ENCODE data around the gene UQCR10.

Gene UQCR10

GRCh38 chr22:29798801-29799200, 31.6 kb downstream of the UQCR10 start:
- POLR2A ChIA-PET, result no interaction called here
- H3K9me3 ChIP-seq (ENCODE audit: control insufficient read depth, insufficient read depth, low read depth, low read length), result no peaks in the 10 kb centered on the region
- no peak overlapping the region for H3K4me3 ChIP-seq (ENCODE audit: low read depth, low read length)
- H3K36me3 ChIP-seq (ENCODE audit: control insufficient read depth in 2 of 2, insufficient read depth in 1 of 2, low read length in 2 of 2), result peaks cover 20 to 78% of the 10 kb centered on the region in 2 experiments; a peak in 2 of 3 replicates
- no peaks in the 10 kb centered on the region for H3K4me1 ChIP-seq (ENCODE audit: control insufficient read depth, insufficient read depth, low read length)
- CTCF ChIA-PET, result interaction anchor here (0.5 to 0.9 kb wide), 2 partner anchors 21 to 61 kb away, joined by 3 read pairs; no protein-coding TSS in a partner anchor
- no peak overlapping the region for H3K27ac ChIP-seq (ENCODE audit: extremely low read depth, low read depth, low read length)
- TF ChIP-seq ATF2 (tag by site-specific recombination; IDR thresholded peaks at IDR 0.05; ENCODE audit: low read depth), result no peak
- TF ChIP-seq ZNF324 (tag by site-specific recombination; IDR thresholded peaks at IDR 0.05), result no peak
- TF ChIP-seq ZNF555 (tag by site-specific recombination; conservative IDR thresholded peaks at IDR 0.05), result no peak

DNA sequence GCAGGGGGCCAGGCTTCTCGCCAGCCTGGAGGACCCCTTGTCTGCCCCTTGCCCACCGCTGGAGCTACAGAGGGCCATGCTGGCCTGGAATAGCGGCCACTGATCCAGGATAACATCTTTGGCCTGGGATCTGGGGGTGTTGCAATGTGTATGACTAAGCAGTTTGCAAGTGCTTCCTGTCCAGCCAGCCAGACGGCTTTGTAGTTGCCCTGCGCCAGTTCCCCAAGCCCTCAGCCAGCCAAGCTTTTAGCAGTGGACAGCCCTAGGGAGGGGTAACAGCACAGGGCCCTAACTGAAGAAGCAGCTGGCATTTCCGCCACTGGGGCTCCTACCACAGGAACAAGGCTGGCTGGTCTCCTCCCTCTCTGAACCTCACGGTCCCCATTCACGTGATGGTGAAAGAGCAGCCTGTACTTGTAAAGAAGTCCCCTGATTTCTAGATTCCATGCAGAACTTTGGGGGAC, 32.1 kb downstream of the UQCR10 start:
- Histone ChIP-seq H3K4me1 (ENCODE audit: control insufficient read depth, insufficient read depth, low read length) (no peaks in the 10 kb centered on the region), H3K4me3 (ENCODE audit: low read depth, low read length) (no peak overlapping the region), H3K9me3 (ENCODE audit: control insufficient read depth, insufficient read depth, low read depth, low read length) (no peaks in the 10 kb centered on the region), H3K27ac (ENCODE audit: extremely low read depth, low read depth, low read length) (no peak overlapping the region), H3K36me3 (ENCODE audit: control insufficient read depth in 2 of 2, insufficient read depth in 1 of 2, low read length in 2 of 2) (peaks cover 21 to 83% of the 10 kb centered on the region in 2 experiments; a peak in 2 of 3 replicates)
- TF ChIP-seq PRDM10 (tag by site-specific recombination; IDR thresholded peaks at IDR 0.05) (no peak), KLF8 (tag by site-specific recombination; IDR thresholded peaks at IDR 0.05) (no peak), FEZF1 (tag by site-specific recombination; IDR thresholded peaks at IDR 0.05) (no peak), ZNF18 (tag by site-specific recombination; IDR thresholded peaks at IDR 0.05) (no peak), SCRT1 (tag by site-specific recombination; IDR thresholded peaks at IDR 0.05; ENCODE audit: borderline replicate concordance) (no peak), KLF7 (tag by site-specific recombination; IDR thresholded peaks at IDR 0.05; ENCODE audit: borderline replicate concordance) (no peak), MEIS1 (CRISPR knock-in tag; IDR thresholded peaks at IDR 0.05; ENCODE audit: borderline replicate concordance) (no peak), ZNF529 (tag by site-specific recombination; IDR thresholded peaks at IDR 0.05; ENCODE audit: insufficient replicate concordance) (no peak), ZBTB26 (tag by site-specific recombination; optimal IDR thresholded peaks at IDR 0.05) (no peak), ZNF514 (tag by site-specific recombination; IDR thresholded peaks at IDR 0.05) (no peak), ZNF146 (tag by site-specific recombination; IDR thresholded peaks at IDR 0.05) (no peak), ZNF530 (tag by site-specific recombination; IDR thresholded peaks at IDR 0.05; ENCODE audit: low read depth) (no peak), KLF9 (tag by site-specific recombination; IDR thresholded peaks at IDR 0.05; ENCODE audit: low read depth) (no peak), ZNF324 (tag by site-specific recombination; IDR thresholded peaks at IDR 0.05) (no peak)
- CTCF ChIA-PET, result interaction anchor here (0.5 to 0.9 kb wide), 2 partner anchors 21 to 62 kb away, joined by 3 read pairs; no protein-coding TSS in a partner anchor
- POLR2A ChIA-PET, result no interaction called here

Data from HEK293 (cell line).